Progenitor cell of endocrine pancreas (in vitro differentiated cells): ENCODE results near the gene ABCD3. TPM values are rescaled to one million over a fixed set of nuclear protein-coding genes. Genes with fewer than 3 reads are reported as not detected.

Experiments
- total RNA-seq: library from RNA; stranded (reverse); gene quantifications from 2 replicates; pipeline ENCODE4 v1.2.1, GENCODE V29; 2021

The ABCD3 gene
- total RNA-seq, 1 donor from 2014 or later, result 43.2 TPM

Other genes starting within 250 kb of the ABCD3 start
- gene ARHGAP29, start 180.8 kb upstream of the ABCD3 start, total RNA-seq, result 12.4 and 15.2 TPM in 2 replicates
- 84.9 and 95.0 TPM in 2 replicates for gene F3, start 123.4 kb downstream of the ABCD3 start, total RNA-seq